Measurements from ENCODE around the gene PUS7. TPM values are rescaled to one million over a fixed set of nuclear protein-coding genes. Genes with fewer than 3 reads are reported as not detected.

Gene PUS7
- total RNA-seq, 6 donors from 2014 or later, result 7.3 to 16.9 (median 11.5) TPM

DNA sequence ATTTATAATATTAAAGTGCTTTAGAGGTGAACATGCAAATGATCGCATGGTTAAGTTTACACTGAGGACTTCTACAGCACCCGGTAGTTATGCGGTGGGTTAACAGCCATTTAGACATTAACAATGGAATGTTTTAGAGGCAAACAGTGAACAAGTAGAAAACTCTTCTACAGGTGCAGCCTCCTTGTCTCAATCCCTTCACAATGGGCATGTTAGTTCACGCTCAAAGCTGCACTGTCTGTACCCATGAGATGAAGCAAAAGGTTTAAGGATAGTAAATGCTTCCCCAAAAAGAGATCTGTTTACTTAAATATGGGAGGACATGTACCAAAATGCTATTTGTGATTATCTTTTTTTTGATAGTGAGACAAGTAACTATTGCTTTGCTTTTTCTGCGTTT lies 25.1 kb downstream of the PUS7 start:
- TF ChIP-seq POLR2AphosphoS5 (IDR thresholded peaks at IDR 0.05) (no peak), EP300 (IDR thresholded peaks at IDR 0.05) (no peak), POLR2A (IDR thresholded peaks at IDR 0.05) (no peak)
- TF ChIP-seq, protein P1, sequence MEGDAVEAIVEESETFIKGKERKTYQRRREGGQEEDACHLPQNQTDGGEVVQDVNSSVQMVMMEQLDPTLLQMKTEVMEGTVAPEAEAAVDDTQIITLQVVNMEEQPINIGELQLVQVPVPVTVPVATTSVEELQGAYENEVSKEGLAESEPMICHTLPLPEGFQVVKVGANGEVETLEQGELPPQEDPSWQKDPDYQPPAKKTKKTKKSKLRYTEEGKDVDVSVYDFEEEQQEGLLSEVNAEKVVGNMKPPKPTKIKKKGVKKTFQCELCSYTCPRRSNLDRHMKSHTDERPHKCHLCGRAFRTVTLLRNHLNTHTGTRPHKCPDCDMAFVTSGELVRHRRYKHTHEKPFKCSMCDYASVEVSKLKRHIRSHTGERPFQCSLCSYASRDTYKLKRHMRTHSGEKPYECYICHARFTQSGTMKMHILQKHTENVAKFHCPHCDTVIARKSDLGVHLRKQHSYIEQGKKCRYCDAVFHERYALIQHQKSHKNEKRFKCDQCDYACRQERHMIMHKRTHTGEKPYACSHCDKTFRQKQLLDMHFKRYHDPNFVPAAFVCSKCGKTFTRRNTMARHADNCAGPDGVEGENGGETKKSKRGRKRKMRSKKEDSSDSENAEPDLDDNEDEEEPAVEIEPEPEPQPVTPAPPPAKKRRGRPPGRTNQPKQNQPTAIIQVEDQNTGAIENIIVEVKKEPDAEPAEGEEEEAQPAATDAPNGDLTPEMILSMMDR (IDR thresholded peaks at IDR 0.05), result no peak
- DNase-seq, result no peak
- peaks cover 0 to 19% (median 5%) of the 10 kb centered on the region in 4 donors for H3K36me3 ChIP-seq
- peaks cover 0 to 6% (median 2%) of the 10 kb centered on the region in 4 donors for H3K4me1 ChIP-seq
- 75 to 85% methylated on average over 5 of the region's 5 CpGs for WGBS, 2 donors
- no peaks in the 10 kb centered on the region for H3K9me3 ChIP-seq
- H3K27ac ChIP-seq, result no peak overlapping the region
- H3K4me3 ChIP-seq, result no peak overlapping the region
- ATAC-seq (ENCODE audit: low FRiP score in 2 of 2), result no peak
- no peaks in the 10 kb centered on the region for H3K27me3 ChIP-seq

GRCh38 chr7:105496521-105496920 lies 25.6 kb downstream of the PUS7 start:
- ATAC-seq (ENCODE audit: low FRiP score in 2 of 2) (no peak), DNase-seq (no peak)
- TF ChIP-seq, protein P1 (IDR thresholded peaks at IDR 0.05), result no peak
- TF ChIP-seq EP300 (IDR thresholded peaks at IDR 0.05) (no peak), POLR2A (IDR thresholded peaks at IDR 0.05) (no peak), POLR2AphosphoS5 (IDR thresholded peaks at IDR 0.05) (no peak)
- H3K4me1 ChIP-seq, result peaks cover 0 to 6% (median 2%) of the 10 kb centered on the region in 4 donors
- no peak overlapping the region for H3K4me3 ChIP-seq
- no peaks in the 10 kb centered on the region for H3K27me3 ChIP-seq
- 54 to 57% methylated on average over 2 of the region's 2 CpGs for WGBS, 2 donors
- H3K9me3 ChIP-seq, result no peaks in the 10 kb centered on the region
- peaks cover 0 to 14% (median 4%) of the 10 kb centered on the region in 4 donors for H3K36me3 ChIP-seq
- H3K27ac ChIP-seq, result no peak overlapping the region

- Histone ChIP-seq H3K9me3 (no peaks in the 10 kb centered on the region), H3K36me3 (no peaks in the 10 kb centered on the region), H3K4me1 (peaks cover 0 to 6% (median 2%) of the 10 kb centered on the region in 4 donors), H3K27me3 (no peaks in the 10 kb centered on the region), H3K27ac (peak overlapping the region in 2 of 4 donors; percentile 49 to 55), H3K4me3 (no peak overlapping the region)
- TF ChIP-seq POLR2A (IDR thresholded peaks at IDR 0.05), result no peak
- no peak for TF ChIP-seq EP300 (IDR thresholded peaks at IDR 0.05)
- 50 to 60% methylated on average over 5 of the region's 5 CpGs for WGBS, 2 donors
- DNase-seq, result peak in 1 of 2 donors; percentile 42
- ATAC-seq (ENCODE audit: low FRiP score in 2 of 2), result no peak
Measured at GRCh38 chr7:105493923-105494315, 28.2 kb downstream of the PUS7 start.

DNA sequence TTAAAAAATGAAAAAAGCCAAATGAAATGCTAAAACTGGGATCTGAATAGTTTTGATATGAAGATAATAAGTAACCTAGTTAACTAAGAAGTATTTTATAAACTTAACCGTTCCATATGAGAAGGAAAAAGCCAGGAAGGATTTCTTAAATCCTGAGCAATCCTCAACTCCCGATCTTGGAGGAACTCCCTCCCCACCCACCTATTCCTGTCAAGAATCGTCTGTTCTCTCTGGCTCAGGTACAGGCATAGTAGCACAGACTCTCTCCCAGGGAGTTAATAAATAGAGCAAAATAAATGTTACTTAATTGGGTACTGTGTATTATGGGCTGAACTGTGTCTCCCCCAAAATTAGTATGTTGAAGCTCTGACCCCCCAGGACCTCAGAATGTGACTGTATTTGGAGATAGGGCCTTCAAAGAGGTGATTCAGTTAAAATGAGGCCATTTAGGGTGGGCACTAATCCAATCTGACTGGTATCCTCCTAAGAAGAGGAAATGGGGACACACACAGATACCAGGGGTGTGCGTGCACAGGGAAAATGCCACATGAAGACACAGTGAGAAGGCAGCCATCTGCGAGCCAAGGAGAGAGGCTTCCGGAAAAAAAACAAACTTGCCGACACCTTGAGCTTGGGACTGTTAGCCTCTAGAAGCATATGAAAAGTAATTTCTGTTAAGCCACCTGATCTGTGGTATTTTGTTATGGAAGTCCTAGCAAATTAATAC lies 28.7 kb downstream of the PUS7 start:
- Histone ChIP-seq H3K9me3 (no peaks in the 10 kb centered on the region), H3K4me3 (no peak overlapping the region), H3K36me3 (no peaks in the 10 kb centered on the region), H3K4me1 (peaks cover 0 to 9% (median 3%) of the 10 kb centered on the region in 4 donors), H3K27ac (peak overlapping the region in 2 of 4 donors; percentile 49 to 55), H3K27me3 (no peaks in the 10 kb centered on the region)
- TF ChIP-seq POLR2A (IDR thresholded peaks at IDR 0.05) (no peak), EP300 (IDR thresholded peaks at IDR 0.05) (no peak), POLR2AphosphoS5 (IDR thresholded peaks at IDR 0.05) (no peak)
- TF ChIP-seq, protein P1 (IDR thresholded peaks at IDR 0.05), result no peak
- DNase-seq (no peak), ATAC-seq (ENCODE audit: low FRiP score in 2 of 2) (no peak)
- WGBS, 2 donors, result 54 to 61% methylated on average over 7 of the region's 7 CpGs

- no peak overlapping the region for H3K27ac ChIP-seq
- ATAC-seq (ENCODE audit: low FRiP score in 2 of 2) (no peak), DNase-seq (no peak)
- WGBS, 2 donors, result 82% methylated on average over 3 of the region's 3 CpGs
- H3K4me3 ChIP-seq, result no peak overlapping the region
- no peaks in the 10 kb centered on the region for H3K9me3 ChIP-seq
- peaks cover 0 to 6% (median 5%) of the 10 kb centered on the region in 4 donors for H3K36me3 ChIP-seq
- H3K27me3 ChIP-seq, result no peaks in the 10 kb centered on the region
- TF ChIP-seq POLR2AphosphoS5 (IDR thresholded peaks at IDR 0.05), result no peak
- TF ChIP-seq, protein P1 (IDR thresholded peaks at IDR 0.05), result no peak
- no peak for TF ChIP-seq EP300 (IDR thresholded peaks at IDR 0.05)
- TF ChIP-seq POLR2A (IDR thresholded peaks at IDR 0.05), result no peak
- H3K4me1 ChIP-seq, result peaks cover 0 to 22% (median 12%) of the 10 kb centered on the region in 4 donors
Measured at GRCh38 chr7:105489409-105489808, 32.7 kb downstream of the PUS7 start.

Data from upper lobe of left lung (tissue), 6 donors.